ENCODE data around the gene TMEM267.

The TMEM267 gene

GRCh38 chr5:43401827-43402226 is 81.8 kb downstream of the TMEM267 start:
- DNase-seq: no peak

GRCh38 chr5:43400082-43400481 is 83.6 kb downstream of the TMEM267 start:
- DNase-seq: no peak

GRCh38 chr5:43396762-43397304 is 86.8 kb downstream of the TMEM267 start:
- DNase-seq: no peak
